GM23338 (cell line): ENCODE results near the gene GPR153.

Experiments
- CTCF ChIP-seq, 2 experiments: fragments of 200-600 bp in 1 of 2; sonication (generic) in 1 of 2; conservative IDR thresholded peaks; 2 replicates each; pipeline versions ENCODE4 v1.5.1 to v1.6.1; 2016 to 2017; ENCODE audit warnings: antibody characterized with exemption in 2 of 2, low read depth in 2 of 2, mild to moderate bottlenecking in 2 of 2, moderate library complexity in 1 of 2
- ETS1 ChIP-seq: IDR thresholded peaks from 2 replicates; pipeline ENCODE4 v1.6.1; 2016; ENCODE audit warnings: antibody characterized with exemption
- EZH2 ChIP-seq: fragments of 200-600 bp; sonication (generic); IDR thresholded peaks from one replicate; pipeline ENCODE4 v1.8.0; 2017; ENCODE audit warnings: antibody characterized with exemption, mild to moderate bottlenecking, low read depth; ENCODE audit not compliant: unreplicated experiment
- EZH2phosphoT487 ChIP-seq: fragments of 200-600 bp; sonication (generic); IDR thresholded peaks from one replicate; pipeline ENCODE4 v1.8.1; 2018; ENCODE audit warnings: antibody characterized with exemption; ENCODE audit not compliant: unreplicated experiment
- JUNB ChIP-seq: IDR thresholded peaks from one replicate; pipeline ENCODE4 v1.6.1; 2016; ENCODE audit warnings: antibody characterized with exemption; ENCODE audit not compliant: unreplicated experiment
- NANOG ChIP-seq: IDR thresholded peaks from 2 replicates; pipeline ENCODE4 v1.6.1; 2016; ENCODE audit warnings: antibody characterized with exemption, borderline replicate concordance
- POLR2AphosphoS5 ChIP-seq: IDR thresholded peaks from 2 replicates; pipeline ENCODE4 v1.6.1; 2016; ENCODE audit warnings: antibody characterized with exemption, low read depth
- REST ChIP-seq: IDR thresholded peaks from one replicate; pipeline ENCODE4 v1.6.1; 2018; ENCODE audit warnings: antibody characterized with exemption; ENCODE audit not compliant: unreplicated experiment
- STAT1 ChIP-seq: IDR thresholded peaks from one replicate; pipeline ENCODE4 v1.6.1; 2016; ENCODE audit warnings: antibody characterized with exemption; ENCODE audit not compliant: unreplicated experiment
- ZNF114 ChIP-seq: fragments of 250-450 bp; sonication (Bioruptor Pico); IDR thresholded peaks from 2 replicates; pipeline ENCODE4 v1.5.0; 2020; ENCODE audit warnings: mild to moderate bottlenecking, moderate library complexity

- no peak for TF ChIP-seq CTCF (conservative IDR thresholded peaks at IDR 0.05; ENCODE audit: low read depth in 2 of 2)
- TF ChIP-seq REST, result no peak
- no peak for TF ChIP-seq EZH2phosphoT487
- TF ChIP-seq POLR2AphosphoS5, result no peak
- TF ChIP-seq JUNB, result no peak
- no peak for TF ChIP-seq EZH2
- no peak for TF ChIP-seq NANOG
- TF ChIP-seq ETS1, result no peak
- TF ChIP-seq STAT1, result no peak
- TF ChIP-seq ZNF114 (CRISPR knock-in tag), result no peak
These were observed 63.0 kb downstream of the GPR153 start for GRCh38 chr1:6197746-6198427.
